Ovary (tissue), 9 donors: ENCODE data around the gene ARHGEF10L. TPM values are rescaled to one million over a fixed set of nuclear protein-coding genes. Genes with fewer than 3 reads are reported as not detected.

Experiments used
- DNase-seq, 5 donors: peaks; one replicate each; pipeline ENCODE4 v3.0.0-alpha.2; 2019 to 2020
- H3K27ac ChIP-seq, 2 donors: fragments of 200-600 bp; one replicate each; pipeline versions ENCODE4 v1.5.1 to v1.8.0; 2019 to 2022
- H3K27me3 ChIP-seq: fragments of 200-600 bp; one replicate; pipeline ENCODE4 v1.8.0; 2022
- H3K36me3 ChIP-seq: fragments of 200-600 bp; sonication (generic); one replicate; pipeline ENCODE4 v1.5.1; 2019
- H3K4me1 ChIP-seq: one replicate; pipeline ENCODE4 v1.8.1; 2013; ENCODE audit warnings: mild to moderate bottlenecking, moderate library complexity; ENCODE audit not compliant: insufficient read depth
- H3K4me3 ChIP-seq: fragments of 200-600 bp; sonication (generic); one replicate; pipeline ENCODE4 v1.5.1; 2017
- H3K9me3 ChIP-seq, 2 donors: fragments of 200-600 bp in 1 of 2; sonication (generic) in 1 of 2; one replicate each; pipeline versions ENCODE4 v1.5.1 to v1.8.1; 2013 to 2019; ENCODE audit warnings: mild to moderate bottlenecking in 1 of 2, moderate library complexity in 1 of 2
- EP300 ChIP-seq: sonication (generic); formaldehyde crosslinking; IDR thresholded peaks from one replicate; pipeline ENCODE4 v1.6.1; 2017; ENCODE audit warnings: antibody characterized with exemption
- POLR2A ChIP-seq: fragments of 450-650 bp; IDR thresholded peaks from one replicate; pipeline ENCODE4 v1.6.1; 2017; ENCODE audit warnings: antibody characterized with exemption, mild to moderate bottlenecking, moderate library complexity
- WGBS, 3 donors: extraction: QIAGEN DNeasy Blood & Tissue Kit in 1 of 3; methylation state at CpG; one replicate each; pipeline versions ENCODE4 v1.1.5 to v1.1.7; 2013 to 2017; 5-methylcytosine and 5-hydroxymethylcytosine counted together
- intact Hi-C, 4 donors: fragments of 100-400 bp; cut with DNase I; formaldehyde crosslinking; loops; one replicate each; pipeline versions ENCODE4 v1.11.0 to v1.15.1; 2022 to 2023
- polyA plus RNA-seq, 2 donors: library from polyadenylated mRNA; stranded (reverse); fragments of 200-250 nt in 1 of 2; fragments of 350-450 nt in 1 of 2; fragmentation: Illumina TruSeq in 1 of 2; extraction: RNeasy Lipid Tissue Mini Kit (QIAGEN cat#74804) in 1 of 2; gene quantifications; one replicate each; pipeline ENCODE4 v1.2.3, GENCODE V29; 2013 to 2014
- total RNA-seq, 7 donors: library from RNA; depleted of rRNA in 2 of 7; stranded (reverse); fragments of >200 nt in 2 of 7; fragmentation: NEBNext Ultra II Directional in 3 of 7; extraction: Animal tissue kit (Norgen Biotek cat#: 25700) in 3 of 7; gene quantifications; one replicate each; pipeline versions ENCODE4 v1.1.0 to v1.2.4, GENCODE V29; 2016 to 2023
- TF ChIP-seq, protein P1 (sequence below), 3 donors: fragments of 450-650 bp in 2 of 3; fragments of 200-600 bp in 1 of 3; IDR thresholded peaks; one replicate each; pipeline versions ENCODE4 v1.5.1 to v1.8.0; 2016 to 2022; ENCODE audit warnings: antibody characterized with exemption in 3 of 3, mild to moderate bottlenecking in 1 of 3
- donor health status: DM: no; HTN: no; CAD: no; lungs with moderate emphysema.
- donor health status: DM: no; HTN: no; CAD: no.
- donor health status: Bipolar disorder and iron deficiency.
- donor health status: DM: yes; HTN: yes; CAD: no.
- donor health status: DM: no; HTN: no; CAD: no.
- donor health status: DM: yes; HTN: yes; CAD: no.

Gene ARHGEF10L
- total and polyA plus RNA-seq, 9 donors = 3.6 to 23.0 (median 18.3) TPM

DNA sequence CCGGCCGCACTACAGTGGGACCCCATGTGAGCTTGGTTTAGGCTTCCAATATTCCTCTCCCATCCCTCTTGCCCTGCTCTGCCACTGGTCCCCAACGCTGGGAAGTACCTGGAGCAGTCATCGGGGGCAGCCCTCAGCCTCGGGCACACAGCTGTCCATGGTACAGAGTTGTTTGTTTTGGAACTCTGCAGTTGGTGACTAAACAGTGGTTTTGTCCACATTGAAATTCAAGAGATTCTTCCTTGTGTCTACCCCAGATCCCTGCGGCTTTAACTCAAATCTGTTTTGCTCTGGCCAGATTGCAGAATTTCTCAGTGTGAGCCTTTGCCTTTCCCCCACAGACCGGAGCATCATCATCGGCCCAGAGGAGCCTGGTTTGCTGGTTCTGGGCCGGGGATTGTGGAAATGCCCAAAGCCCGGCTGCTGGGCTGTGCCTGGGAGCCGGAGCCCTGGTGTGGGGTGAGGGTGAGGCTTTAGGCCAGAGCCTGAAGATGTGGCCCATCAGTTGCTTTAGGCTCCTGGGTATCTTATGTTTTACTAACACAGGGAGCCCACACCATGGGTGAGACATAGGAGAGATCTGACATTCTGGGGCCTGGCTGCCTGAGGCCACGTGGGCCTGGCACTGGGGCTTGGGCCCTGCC, 93.2 kb downstream of the ARHGEF10L start:
- Histone ChIP-seq H3K4me1 (no peaks in the 10 kb centered on the region), H3K27ac (no peak overlapping the region)

DNA sequence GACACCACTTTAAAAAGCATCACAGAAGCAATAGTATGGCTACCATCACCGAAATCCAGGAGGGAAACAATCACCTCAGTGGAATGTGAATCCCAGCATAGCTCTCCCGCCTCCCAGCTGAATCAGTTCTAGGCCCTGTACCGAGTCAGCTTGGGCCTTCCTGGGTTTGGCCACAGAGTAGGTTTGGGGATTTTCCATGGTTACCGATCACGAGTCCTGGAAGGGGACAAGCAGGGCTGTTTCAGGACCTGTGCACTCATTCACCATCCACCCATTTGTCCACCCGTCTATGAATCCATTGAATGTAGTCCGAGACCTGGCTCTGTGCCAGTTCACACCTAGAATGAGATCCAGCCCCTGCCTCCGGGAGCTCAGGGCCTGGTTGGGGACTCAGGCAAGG, 94.2 kb downstream of the ARHGEF10L start:
- H3K36me3 ChIP-seq = no peaks in the 10 kb centered on the region
- no peaks in the 10 kb centered on the region for H3K9me3 ChIP-seq
- H3K4me1 ChIP-seq = no peaks in the 10 kb centered on the region
- no peak overlapping the region for H3K27ac ChIP-seq
- intact Hi-C loops = no loop called here
- no peak for DNase-seq
- TF ChIP-seq, protein P1, sequence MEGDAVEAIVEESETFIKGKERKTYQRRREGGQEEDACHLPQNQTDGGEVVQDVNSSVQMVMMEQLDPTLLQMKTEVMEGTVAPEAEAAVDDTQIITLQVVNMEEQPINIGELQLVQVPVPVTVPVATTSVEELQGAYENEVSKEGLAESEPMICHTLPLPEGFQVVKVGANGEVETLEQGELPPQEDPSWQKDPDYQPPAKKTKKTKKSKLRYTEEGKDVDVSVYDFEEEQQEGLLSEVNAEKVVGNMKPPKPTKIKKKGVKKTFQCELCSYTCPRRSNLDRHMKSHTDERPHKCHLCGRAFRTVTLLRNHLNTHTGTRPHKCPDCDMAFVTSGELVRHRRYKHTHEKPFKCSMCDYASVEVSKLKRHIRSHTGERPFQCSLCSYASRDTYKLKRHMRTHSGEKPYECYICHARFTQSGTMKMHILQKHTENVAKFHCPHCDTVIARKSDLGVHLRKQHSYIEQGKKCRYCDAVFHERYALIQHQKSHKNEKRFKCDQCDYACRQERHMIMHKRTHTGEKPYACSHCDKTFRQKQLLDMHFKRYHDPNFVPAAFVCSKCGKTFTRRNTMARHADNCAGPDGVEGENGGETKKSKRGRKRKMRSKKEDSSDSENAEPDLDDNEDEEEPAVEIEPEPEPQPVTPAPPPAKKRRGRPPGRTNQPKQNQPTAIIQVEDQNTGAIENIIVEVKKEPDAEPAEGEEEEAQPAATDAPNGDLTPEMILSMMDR (IDR thresholded peaks at IDR 0.05) = no peak
- TF ChIP-seq EP300 = no peak
- no peak for TF ChIP-seq POLR2A
- WGBS, 3 donors = 75 to 79% (median 79%) methylated on average over 8 of the region's 8 CpGs
- no peak overlapping the region for H3K4me3 ChIP-seq
- H3K27me3 ChIP-seq = no peaks in the 10 kb centered on the region

More for the DNA sequence above, 93.2 kb downstream of the ARHGEF10L start:
- Histone ChIP-seq H3K9me3 (no peaks in the 10 kb centered on the region), H3K27me3 (no peaks in the 10 kb centered on the region), H3K36me3 (no peaks in the 10 kb centered on the region), H3K4me3 (no peak overlapping the region)
- WGBS, 3 donors = 80 to 82% (median 81%) methylated on average over 11 to 12 of the region's 12 CpGs
- no peak for DNase-seq
- intact Hi-C loops = no loop called here
- TF ChIP-seq, protein P1 (IDR thresholded peaks at IDR 0.05) = no peak
- TF ChIP-seq EP300 (no peak), POLR2A (no peak)

DNA sequence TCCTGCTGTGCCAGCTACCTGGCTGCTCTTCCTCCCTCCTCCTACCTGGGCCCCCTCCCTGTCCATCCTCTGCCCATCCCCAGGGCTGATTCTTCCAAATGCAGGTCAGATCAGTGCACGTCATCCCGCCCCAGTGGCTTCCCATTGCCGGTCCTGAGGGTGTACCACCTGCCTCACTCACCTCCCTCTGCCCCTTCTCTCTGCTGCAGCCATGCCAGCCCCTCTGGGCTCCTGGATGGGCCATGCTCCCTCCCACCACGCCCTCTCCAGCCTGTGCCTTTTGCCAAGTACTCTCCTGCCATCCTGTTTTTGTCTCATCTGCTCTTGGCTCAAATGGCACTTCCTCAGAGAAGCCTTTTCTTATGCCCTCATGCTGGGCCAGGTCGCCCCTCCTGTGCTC, 95.8 kb downstream of the ARHGEF10L start:
- H3K4me3 ChIP-seq = no peak overlapping the region
- no peak for TF ChIP-seq POLR2A
- TF ChIP-seq, protein P1 (IDR thresholded peaks at IDR 0.05) = no peak
- no peak for TF ChIP-seq EP300
- H3K27me3 ChIP-seq = no peaks in the 10 kb centered on the region
- H3K36me3 ChIP-seq = no peaks in the 10 kb centered on the region
- no peak overlapping the region for H3K27ac ChIP-seq
- WGBS, 3 donors = 87 to 94% (median 89%) methylated on average over 5 of the region's 5 CpGs
- no peaks in the 10 kb centered on the region for H3K9me3 ChIP-seq
- intact Hi-C loops = no loop called here
- DNase-seq = no peak
- H3K4me1 ChIP-seq = no peaks in the 10 kb centered on the region

DNA sequence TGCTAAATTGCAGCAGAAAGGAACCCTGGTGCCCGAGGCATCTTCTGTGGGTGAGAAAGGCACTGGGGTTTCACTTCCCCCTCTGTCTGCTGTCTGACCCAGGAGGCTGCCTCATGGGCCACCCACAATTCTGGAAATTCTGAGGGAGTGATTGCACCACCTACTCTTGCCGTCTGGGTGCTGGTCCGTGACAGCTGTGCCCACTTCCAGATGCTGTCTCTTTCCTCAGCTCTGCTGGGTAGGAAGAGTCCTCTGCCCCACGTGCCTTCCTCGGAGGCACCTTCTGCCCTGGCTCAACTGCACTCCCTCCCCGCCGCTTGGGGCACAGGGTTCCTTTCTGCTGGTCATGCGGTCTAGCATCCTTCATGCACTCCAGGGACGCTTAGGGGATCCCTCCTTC, 96.3 kb downstream of the ARHGEF10L start:
- TF ChIP-seq POLR2A = no peak
- no peak for TF ChIP-seq EP300
- TF ChIP-seq, protein P1 (IDR thresholded peaks at IDR 0.05) = no peak
- H3K27me3 ChIP-seq = no peaks in the 10 kb centered on the region
- no peak overlapping the region for H3K4me3 ChIP-seq
- 78 to 89% (median 87%) methylated on average over 9 of the region's 9 CpGs for whole genome bisulfite sequencing, 3 donors
- intact Hi-C loops = no loop called here
- no peak for DNase-seq
- no peaks in the 10 kb centered on the region for H3K9me3 ChIP-seq
- no peaks in the 10 kb centered on the region for H3K36me3 ChIP-seq
- H3K4me1 ChIP-seq = no peaks in the 10 kb centered on the region
- H3K27ac ChIP-seq = no peak overlapping the region
